GM23338 (cell line): ENCODE results near the gene TXNDC9. TPM values are rescaled to one million over a fixed set of nuclear protein-coding genes. Genes with fewer than 3 reads are reported as not detected.
"Not testable (repeated sequence)": the region's sequence is repeated elsewhere in the genome, so short reads cannot be mapped to it uniquely, and the experiment has no call there.

Experiments
- ATAC-seq: fragments of 200-7000 bp; cut with Tn5 transposase; 3 replicates; pipeline ENCODE4 v1.9.1; 2020
- DNase-seq: peaks from one replicate; pipeline ENCODE4 v3.0.0-alpha.2; 2015; ENCODE audit warnings: low spot score
- H2AFZ ChIP-seq: fragments of 200-600 bp; sonication (generic); 2 replicates; pipeline ENCODE4 v1.8.0; 2016; ENCODE audit warnings: antibody characterized with exemption, mild to moderate bottlenecking, moderate library complexity
- H3F3A ChIP-seq: fragments of 200-600 bp; sonication (generic); replicated peaks from 2 replicates; pipeline ENCODE4 v1.8.0; 2017; ENCODE audit warnings: antibody characterized with exemption, mixed run types, low read depth
- H3K27ac ChIP-seq: fragments of 200-600 bp; sonication (generic); 2 replicates; pipeline ENCODE4 v1.6.1; 2016; ENCODE audit warnings: low read depth
- H3K27me3 ChIP-seq: fragments of 200-600 bp; sonication (generic); 2 replicates; pipeline ENCODE4 v1.8.0; 2016; ENCODE audit warnings: mild to moderate bottlenecking, mixed run types, moderate library complexity; ENCODE audit not compliant: insufficient read depth
- H3K36me3 ChIP-seq: fragments of 200-600 bp; sonication (generic); 2 replicates; pipeline ENCODE4 v1.8.0; 2016; ENCODE audit warnings: mild to moderate bottlenecking; ENCODE audit not compliant: insufficient read depth
- H3K4me1 ChIP-seq: fragments of 200-600 bp; sonication (generic); 2 replicates; pipeline ENCODE4 v1.8.0; 2016; ENCODE audit warnings: mild to moderate bottlenecking, moderate library complexity; ENCODE audit not compliant: insufficient read depth
- H3K4me2 ChIP-seq: fragments of 200-600 bp; sonication (generic); 2 replicates; pipeline ENCODE4 v1.7.1; 2017; ENCODE audit warnings: mixed run types
- H3K4me3 ChIP-seq: fragments of 200-600 bp; sonication (generic); 2 replicates; pipeline ENCODE4 v1.6.1; 2016; ENCODE audit warnings: mixed run types
- H3K79me2 ChIP-seq: fragments of 200-600 bp; sonication (generic); replicated peaks from 2 replicates; pipeline ENCODE4 v1.8.0; 2017; ENCODE audit warnings: mild to moderate bottlenecking; ENCODE audit not compliant: insufficient read depth
- H3K9me2 ChIP-seq: fragments of 200-600 bp; sonication (generic); 2 replicates; pipeline ENCODE4 v1.8.0; 2017; ENCODE audit not compliant: insufficient read depth
- H4K20me1 ChIP-seq: fragments of 200-600 bp; sonication (generic); replicated peaks from 2 replicates; pipeline ENCODE4 v1.8.0; 2017; ENCODE audit warnings: mild to moderate bottlenecking; ENCODE audit not compliant: insufficient read depth
- H3K27ac Mint-ChIP-seq: 2 replicates; pipeline ENCODE4 v1.8.0; 2020; ENCODE audit warnings: inconsistent platforms, mild to moderate bottlenecking, moderate library complexity, mixed read lengths
- H3K27me3 Mint-ChIP-seq: 3 replicates; pipeline ENCODE4 v1.8.0; 2022; ENCODE audit warnings: low read depth, mild to moderate bottlenecking, moderate library complexity, mixed read lengths, inconsistent platforms; ENCODE audit not compliant: insufficient read depth, poor library complexity
- H3K36me3 Mint-ChIP-seq: 3 replicates; pipeline ENCODE4 v1.8.0; 2021; ENCODE audit warnings: low read depth, mild to moderate bottlenecking, inconsistent platforms, moderate library complexity, mixed read lengths
- H3K4me1 Mint-ChIP-seq: 3 replicates; pipeline ENCODE4 v1.8.0; 2020; ENCODE audit warnings: mild to moderate bottlenecking, inconsistent platforms, mixed read lengths
- H3K4me3 Mint-ChIP-seq: 3 replicates; pipeline ENCODE4 v1.8.0; 2021; ENCODE audit warnings: moderate library complexity, mild to moderate bottlenecking, inconsistent platforms, mixed read lengths
- H3K9me3 Mint-ChIP-seq: 3 replicates; pipeline ENCODE4 v1.8.0; 2020; ENCODE audit warnings: moderate library complexity, mild to moderate bottlenecking, inconsistent platforms, mixed read lengths
- CTCF ChIP-seq, 2 experiments: fragments of 200-600 bp in 1 of 2; sonication (generic) in 1 of 2; conservative IDR thresholded peaks; 2 replicates each; pipeline versions ENCODE4 v1.5.1 to v1.6.1; 2016 to 2017; ENCODE audit warnings: antibody characterized with exemption in 2 of 2, low read depth in 2 of 2, mild to moderate bottlenecking in 2 of 2, moderate library complexity in 1 of 2
- NANOG ChIP-seq: IDR thresholded peaks from 2 replicates; pipeline ENCODE4 v1.6.1; 2016; ENCODE audit warnings: antibody characterized with exemption, borderline replicate concordance
- ZNF462 ChIP-seq: fragments of 250-450 bp; sonication (Bioruptor Pico); IDR thresholded peaks from 2 replicates; pipeline ENCODE4 v1.5.0; 2020; ENCODE audit warnings: mild to moderate bottlenecking, moderate library complexity
- polyA plus RNA-seq: library from polyadenylated mRNA; unstranded; fragments of >200 nt; fragmentation: Nextera tagmentation; extraction: Ambion mirVana; gene quantifications from 2 replicates; pipeline ENCODE4 v1.2.1, GENCODE V29; 2016
- total RNA-seq: library from RNA; depleted of rRNA; stranded (reverse); fragments of >200 nt; shearing (Covaris generic); gene quantifications from 2 replicates; pipeline ENCODE4 v1.2.3, GENCODE V29; 2014
- TF ChIP-seq, protein P1 (sequence below): IDR thresholded peaks from 2 replicates; pipeline ENCODE4 v1.6.1; 2016; ENCODE audit warnings: antibody characterized with exemption

The TXNDC9 gene
- total and polyA plus RNA-seq, 2 experiments from 2014 or later: 54.4 to 67.4 TPM

DNA sequence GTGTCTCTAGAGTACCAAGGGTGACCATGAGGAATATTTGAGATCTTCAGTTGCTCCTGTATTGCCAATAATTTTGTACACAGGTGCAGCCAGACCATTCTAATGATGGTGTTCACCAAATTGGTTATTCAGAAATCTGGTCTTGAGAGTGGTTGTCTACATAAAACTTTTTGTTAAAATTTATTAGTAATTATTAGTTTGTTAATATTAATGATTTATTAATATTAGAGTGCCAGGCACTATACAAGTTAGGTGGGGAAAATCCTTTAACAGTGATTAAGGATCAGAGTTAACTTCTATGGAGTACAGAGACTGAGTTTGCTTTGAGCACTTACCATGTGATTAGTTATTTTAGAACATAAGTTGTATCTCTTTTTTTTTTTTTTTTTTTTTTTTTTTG, 10.1 kb upstream of the TXNDC9 start:
- Histone ChIP-seq H3K4me3 (no peak overlapping the region), H3F3A (no peaks in the 10 kb centered on the region), H2AFZ (no peak overlapping the region), H3K4me1 (no peaks in the 10 kb centered on the region), H3K9me2 (no peaks in the 10 kb centered on the region), H3K27me3 (no peaks in the 10 kb centered on the region), H3K4me2 (no peak overlapping the region), H3K79me2 (peaks cover 100% of the 10 kb centered on the region), H4K20me1 (peaks cover 65% of the 10 kb centered on the region), H3K27ac (no peak overlapping the region), H3K36me3 (no peaks in the 10 kb centered on the region)
- no peak overlapping the region for H3K27ac Mint-ChIP-seq
- H3K27me3 Mint-ChIP-seq: peaks cover 4% of the 10 kb centered on the region
- peaks cover 2% of the 10 kb centered on the region; the same call in 1 of the 3 replicates for H3K4me1 Mint-ChIP-seq
- no peak overlapping the region for H3K4me3 Mint-ChIP-seq
- ATAC-seq (no peak), DNase-seq (no peak)
- H3K36me3 Mint-ChIP-seq: no peaks in the 10 kb centered on the region
- H3K9me3 Mint-ChIP-seq: no peaks in the 10 kb centered on the region
- TF ChIP-seq NANOG (no peak), ZNF462 (CRISPR knock-in tag) (no peak), CTCF (conservative IDR thresholded peaks at IDR 0.05; ENCODE audit: low read depth in 2 of 2) (no peak)
- TF ChIP-seq, protein P1, sequence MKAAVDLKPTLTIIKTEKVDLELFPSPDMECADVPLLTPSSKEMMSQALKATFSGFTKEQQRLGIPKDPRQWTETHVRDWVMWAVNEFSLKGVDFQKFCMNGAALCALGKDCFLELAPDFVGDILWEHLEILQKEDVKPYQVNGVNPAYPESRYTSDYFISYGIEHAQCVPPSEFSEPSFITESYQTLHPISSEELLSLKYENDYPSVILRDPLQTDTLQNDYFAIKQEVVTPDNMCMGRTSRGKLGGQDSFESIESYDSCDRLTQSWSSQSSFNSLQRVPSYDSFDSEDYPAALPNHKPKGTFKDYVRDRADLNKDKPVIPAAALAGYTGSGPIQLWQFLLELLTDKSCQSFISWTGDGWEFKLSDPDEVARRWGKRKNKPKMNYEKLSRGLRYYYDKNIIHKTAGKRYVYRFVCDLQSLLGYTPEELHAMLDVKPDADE: no peak

DNA sequence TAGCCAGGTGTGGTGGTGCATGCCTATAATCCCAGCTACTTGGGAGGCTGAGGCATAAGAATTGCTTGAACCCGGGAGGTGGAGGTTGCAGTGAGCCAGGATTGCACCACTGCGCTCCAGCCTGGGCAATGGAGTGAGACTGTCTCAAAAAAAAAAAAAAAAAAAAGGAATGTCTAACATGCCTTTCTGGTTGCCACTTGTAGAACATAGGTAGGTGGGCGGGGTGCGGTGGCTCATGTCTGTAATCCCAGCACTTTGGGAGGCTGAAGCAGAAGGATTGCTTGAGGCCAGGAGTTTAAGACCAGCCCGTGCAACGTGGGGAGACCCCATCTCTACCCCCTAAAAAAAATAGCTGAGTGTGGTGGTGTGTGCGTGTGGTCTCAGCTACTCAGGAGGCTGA, 9.3 kb upstream of the TXNDC9 start:
- H3K4me1 ChIP-seq, H3K9me2 ChIP-seq, H3K27ac ChIP-seq, H3K27me3 Mint-ChIP-seq, H3K27me3 ChIP-seq, H3K4me3 ChIP-seq, H3K9me3 Mint-ChIP-seq, H3F3A ChIP-seq, H3K4me1 Mint-ChIP-seq, H3K36me3 Mint-ChIP-seq, ATAC-seq, H3K4me2 ChIP-seq, H3K36me3 ChIP-seq, H3K27ac Mint-ChIP-seq, H2AFZ ChIP-seq, DNase-seq, H3K4me3 Mint-ChIP-seq: not testable (repeated sequence)
- H3K79me2 ChIP-seq: peaks cover 100% of the 10 kb centered on the region
- peaks cover 69% of the 10 kb centered on the region for H4K20me1 ChIP-seq
